HepG2 (cell line): ENCODE data around the gene ST6GALNAC6. TPM values are rescaled to one million over a fixed set of nuclear protein-coding genes. Genes with fewer than 3 reads are reported as not detected.
A peak's percentile ranks its signal among the peaks of the same experiment; 100 is the strongest.

Experiments
- GABPB1 ChIP-seq: IDR thresholded peaks from 2 replicates; pipeline ENCODE4 v1.6.1; 2016; ENCODE audit warnings: mild to moderate bottlenecking, missing genetic modification reagents, moderate library complexity, missing compliant biosample characterization
- GATAD2A ChIP-seq: IDR thresholded peaks from 2 replicates; pipeline ENCODE4 v1.6.1; 2016
- HNF4A ChIP-seq: sonication (generic); formaldehyde crosslinking; IDR thresholded peaks from 2 replicates; pipeline ENCODE4 v1.4.0; 2020; ENCODE audit warnings: missing genetic modification reagents
- RAD21 ChIP-seq: fragments of 450-650 bp; formaldehyde crosslinking; IDR thresholded peaks from 2 replicates; pipeline ENCODE4 v1.5.0; 2020; ENCODE audit warnings: mild to moderate bottlenecking
- STAG1 ChIP-seq: sonication (generic); formaldehyde crosslinking; IDR thresholded peaks from 2 replicates; pipeline ENCODE4 v1.4.0; 2020; ENCODE audit warnings: missing genetic modification reagents
- ZNF263 ChIP-seq: sonication (generic); formaldehyde crosslinking; IDR thresholded peaks from 2 replicates; pipeline ENCODE4 v1.4.0; 2020; ENCODE audit warnings: missing genetic modification reagents
- polyA plus RNA-seq, 8 experiments: library from polyadenylated mRNA; depleted of rRNA in 3 of 8; stranded (reverse) in 7 of 8; unstranded in 1 of 8; fragments of >200 nt; fragmentation: Illumina TruSeq in 4 of 8; extraction: Trizol in 4 of 8; gene quantifications; 2 replicates each; pipeline versions ENCODE4 v1.2.1 to v1.2.3, GENCODE V29; 2011 to 2016; ENCODE audit warnings: low read depth in 4 of 8, missing spikeins in 1 of 8, mixed read lengths in 1 of 8; ENCODE audit not compliant: insufficient read depth in 1 of 8
- total RNA-seq, 5 experiments: library from RNA; depleted of rRNA; stranded (reverse); fragments of >200 nt; fragmentation: Illumina TruSeq; extraction: Trizol; gene quantifications; 2 replicates each; pipeline ENCODE4 v1.2.3, GENCODE V29; 2016; ENCODE audit warnings: low read depth in 1 of 5
- TF ChIP-seq, protein P1 (sequence below): sonication (generic); formaldehyde crosslinking; IDR thresholded peaks from 2 replicates; pipeline ENCODE4 v1.9.0; 2022; ENCODE audit warnings: low read depth, missing genetic modification reagents
- TF ChIP-seq, protein P2 (sequence below), 2 experiments: fragments of 450-650 bp in 1 of 2; sonication (generic) in 1 of 2; formaldehyde crosslinking in 1 of 2; IDR thresholded peaks; 2 replicates each; pipeline versions ENCODE4 v1.6.1 to v1.8.0; 2016 to 2022; ENCODE audit warnings: antibody characterized with exemption in 1 of 2, mild to moderate bottlenecking in 1 of 2, missing genetic modification reagents in 1 of 2
- TF ChIP-seq, protein P3 (sequence below): sonication (generic); formaldehyde crosslinking; IDR thresholded peaks from 2 replicates; pipeline ENCODE4 v1.5.0; 2020; ENCODE audit warnings: mild to moderate bottlenecking, missing genetic modification reagents
- TF ChIP-seq, protein P4 (sequence below), 2 experiments: sonication (generic) in 1 of 2; formaldehyde crosslinking in 1 of 2; IDR thresholded peaks; 2 replicates each; pipeline versions ENCODE4 v1.4.0 to v1.6.1; 2018 to 2020; ENCODE audit warnings: missing genetic modification reagents in 2 of 2, borderline replicate concordance in 1 of 2, low read depth in 1 of 2, mild to moderate bottlenecking in 1 of 2, missing biosample characterization in 1 of 2

ST6GALNAC6 gene
- total and polyA plus RNA-seq, 2 of the 13 experiments (the other 11 are each of a cell fraction or from before 2014, with no cell fraction given): 18.5 to 65.4 TPM

DNA sequence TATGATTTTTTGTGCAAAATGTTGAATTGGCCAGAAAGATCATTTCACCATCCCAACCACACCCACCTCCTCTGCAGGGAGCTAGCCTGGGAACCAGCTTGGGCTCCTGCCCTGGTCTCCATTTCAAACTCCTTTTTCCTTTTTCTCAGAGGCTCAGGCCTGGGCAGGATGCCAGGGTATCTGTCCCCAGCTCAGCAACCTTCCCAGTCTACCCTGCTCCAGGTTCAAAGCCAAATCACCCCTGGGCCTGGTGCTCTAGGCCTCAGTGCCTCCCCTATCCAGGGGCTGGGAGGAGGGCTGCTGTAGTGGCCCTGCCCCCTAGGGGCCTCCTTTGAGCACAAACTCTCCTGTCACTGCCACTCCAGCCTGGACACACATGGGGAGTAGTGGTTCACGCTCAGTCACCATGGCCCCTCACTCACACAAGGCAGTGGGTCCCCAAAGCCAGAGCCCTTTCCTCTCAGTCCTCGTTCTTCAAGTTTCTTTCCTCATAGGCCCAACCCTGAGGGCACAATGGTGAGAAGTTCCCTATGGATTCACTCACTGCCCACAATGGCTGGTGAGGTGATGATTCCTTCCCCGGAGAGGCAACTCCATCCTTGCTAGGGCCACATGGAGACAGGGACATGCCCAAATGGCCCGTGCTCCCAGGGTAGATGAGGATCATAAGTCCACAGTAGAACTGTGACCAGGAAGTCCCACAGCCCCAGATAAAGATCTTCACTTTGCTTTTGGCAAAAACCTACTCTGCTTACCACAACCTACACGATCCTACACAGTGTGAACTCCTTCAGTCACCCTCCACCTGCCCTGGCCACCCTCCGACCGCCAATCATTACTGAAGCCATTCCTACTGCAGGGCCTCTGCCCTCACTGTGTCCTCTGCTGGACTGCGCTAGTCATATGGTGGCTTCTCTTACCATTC lies 19.0 kb upstream of the ST6GALNAC6 start (continued):
- TF ChIP-seq, protein P1, sequence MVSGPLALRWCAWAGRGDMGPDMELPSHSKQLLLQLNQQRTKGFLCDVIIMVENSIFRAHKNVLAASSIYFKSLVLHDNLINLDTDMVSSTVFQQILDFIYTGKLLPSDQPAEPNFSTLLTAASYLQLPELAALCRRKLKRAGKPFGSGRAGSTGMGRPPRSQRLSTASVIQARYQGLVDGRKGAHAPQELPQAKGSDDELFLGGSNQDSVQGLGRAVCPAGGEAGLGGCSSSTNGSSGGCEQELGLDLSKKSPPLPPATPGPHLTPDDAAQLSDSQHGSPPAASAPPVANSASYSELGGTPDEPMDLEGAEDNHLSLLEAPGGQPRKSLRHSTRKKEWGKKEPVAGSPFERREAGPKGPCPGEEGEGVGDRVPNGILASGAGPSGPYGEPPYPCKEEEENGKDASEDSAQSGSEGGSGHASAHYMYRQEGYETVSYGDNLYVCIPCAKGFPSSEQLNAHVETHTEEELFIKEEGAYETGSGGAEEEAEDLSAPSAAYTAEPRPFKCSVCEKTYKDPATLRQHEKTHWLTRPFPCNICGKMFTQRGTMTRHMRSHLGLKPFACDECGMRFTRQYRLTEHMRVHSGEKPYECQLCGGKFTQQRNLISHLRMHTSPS (CRISPR knock-in tag): 0 out of 2 replicates have a peak, but pooled peaks have one; percentile 27
- TF ChIP-seq, protein P2, sequence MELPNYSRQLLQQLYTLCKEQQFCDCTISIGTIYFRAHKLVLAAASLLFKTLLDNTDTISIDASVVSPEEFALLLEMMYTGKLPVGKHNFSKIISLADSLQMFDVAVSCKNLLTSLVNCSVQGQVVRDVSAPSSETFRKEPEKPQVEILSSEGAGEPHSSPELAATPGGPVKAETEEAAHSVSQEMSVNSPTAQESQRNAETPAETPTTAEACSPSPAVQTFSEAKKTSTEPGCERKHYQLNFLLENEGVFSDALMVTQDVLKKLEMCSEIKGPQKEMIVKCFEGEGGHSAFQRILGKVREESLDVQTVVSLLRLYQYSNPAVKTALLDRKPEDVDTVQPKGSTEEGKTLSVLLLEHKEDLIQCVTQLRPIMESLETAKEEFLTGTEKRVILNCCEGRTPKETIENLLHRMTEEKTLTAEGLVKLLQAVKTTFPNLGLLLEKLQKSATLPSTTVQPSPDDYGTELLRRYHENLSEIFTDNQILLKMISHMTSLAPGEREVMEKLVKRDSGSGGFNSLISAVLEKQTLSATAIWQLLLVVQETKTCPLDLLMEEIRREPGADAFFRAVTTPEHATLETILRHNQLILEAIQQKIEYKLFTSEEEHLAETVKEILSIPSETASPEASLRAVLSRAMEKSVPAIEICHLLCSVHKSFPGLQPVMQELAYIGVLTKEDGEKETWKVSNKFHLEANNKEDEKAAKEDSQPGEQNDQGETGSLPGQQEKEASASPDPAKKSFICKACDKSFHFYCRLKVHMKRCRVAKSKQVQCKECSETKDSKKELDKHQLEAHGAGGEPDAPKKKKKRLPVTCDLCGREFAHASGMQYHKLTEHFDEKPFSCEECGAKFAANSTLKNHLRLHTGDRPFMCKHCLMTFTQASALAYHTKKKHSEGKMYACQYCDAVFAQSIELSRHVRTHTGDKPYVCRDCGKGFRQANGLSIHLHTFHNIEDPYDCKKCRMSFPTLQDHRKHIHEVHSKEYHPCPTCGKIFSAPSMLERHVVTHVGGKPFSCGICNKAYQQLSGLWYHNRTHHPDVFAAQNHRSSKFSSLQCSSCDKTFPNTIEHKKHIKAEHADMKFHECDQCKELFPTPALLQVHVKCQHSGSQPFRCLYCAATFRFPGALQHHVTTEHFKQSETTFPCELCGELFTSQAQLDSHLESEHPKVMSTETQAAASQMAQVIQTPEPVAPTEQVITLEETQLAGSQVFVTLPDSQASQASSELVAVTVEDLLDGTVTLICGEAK (IDR thresholded peaks at IDR 0.05): no peak
- TF ChIP-seq, protein P2 (CRISPR knock-in tag; IDR thresholded peaks at IDR 0.05): 0 out of 2 replicates have a peak, but pooled peaks have one; percentile 30
- peak; percentile 14; the same call in 1 of the 2 replicates for TF ChIP-seq RAD21 (CRISPR knock-in tag)
- peak; percentile 69 for TF ChIP-seq ZNF263 (CRISPR knock-in tag)
- peak; percentile 60 for TF ChIP-seq STAG1 (CRISPR knock-in tag)
- TF ChIP-seq, protein P3, sequence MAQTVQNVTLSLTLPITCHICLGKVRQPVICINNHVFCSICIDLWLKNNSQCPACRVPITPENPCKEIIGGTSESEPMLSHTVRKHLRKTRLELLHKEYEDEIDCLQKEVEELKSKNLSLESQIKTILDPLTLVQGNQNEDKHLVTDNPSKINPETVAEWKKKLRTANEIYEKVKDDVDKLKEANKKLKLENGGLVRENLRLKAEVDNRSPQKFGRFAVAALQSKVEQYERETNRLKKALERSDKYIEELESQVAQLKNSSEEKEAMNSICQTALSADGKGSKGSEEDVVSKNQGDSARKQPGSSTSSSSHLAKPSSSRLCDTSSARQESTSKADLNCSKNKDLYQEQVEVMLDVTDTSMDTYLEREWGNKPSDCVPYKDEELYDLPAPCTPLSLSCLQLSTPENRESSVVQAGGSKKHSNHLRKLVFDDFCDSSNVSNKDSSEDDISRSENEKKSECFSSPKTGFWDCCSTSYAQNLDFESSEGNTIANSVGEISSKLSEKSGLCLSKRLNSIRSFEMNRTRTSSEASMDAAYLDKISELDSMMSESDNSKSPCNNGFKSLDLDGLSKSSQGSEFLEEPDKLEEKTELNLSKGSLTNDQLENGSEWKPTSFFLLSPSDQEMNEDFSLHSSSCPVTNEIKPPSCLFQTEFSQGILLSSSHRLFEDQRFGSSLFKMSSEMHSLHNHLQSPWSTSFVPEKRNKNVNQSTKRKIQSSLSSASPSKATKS (CRISPR knock-in tag): no peak
- TF ChIP-seq, protein P4, sequence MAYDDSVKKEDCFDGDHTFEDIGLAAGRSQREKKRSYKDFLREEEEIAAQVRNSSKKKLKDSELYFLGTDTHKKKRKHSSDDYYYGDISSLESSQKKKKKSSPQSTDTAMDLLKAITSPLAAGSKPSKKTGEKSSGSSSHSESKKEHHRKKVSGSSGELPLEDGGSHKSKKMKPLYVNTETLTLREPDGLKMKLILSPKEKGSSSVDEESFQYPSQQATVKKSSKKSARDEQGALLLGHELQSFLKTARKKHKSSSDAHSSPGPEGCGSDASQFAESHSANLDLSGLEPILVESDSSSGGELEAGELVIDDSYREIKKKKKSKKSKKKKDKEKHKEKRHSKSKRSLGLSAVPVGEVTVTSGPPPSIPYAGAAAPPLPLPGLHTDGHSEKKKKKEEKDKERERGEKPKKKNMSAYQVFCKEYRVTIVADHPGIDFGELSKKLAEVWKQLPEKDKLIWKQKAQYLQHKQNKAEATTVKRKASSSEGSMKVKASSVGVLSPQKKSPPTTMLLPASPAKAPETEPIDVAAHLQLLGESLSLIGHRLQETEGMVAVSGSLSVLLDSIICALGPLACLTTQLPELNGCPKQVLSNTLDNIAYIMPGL (CRISPR knock-in tag; IDR thresholded peaks at IDR 0.05; ENCODE audit: borderline replicate concordance in 1 of 2, low read depth in 1 of 2): peak; percentile 40 to 41; a peak in 1 of 4 replicates
- TF ChIP-seq GATAD2A (CRISPR knock-in tag): 0 out of 2 replicates have a peak, but pooled peaks have one; percentile 19
- TF ChIP-seq HNF4A (CRISPR knock-in tag): no peak
- TF ChIP-seq GABPB1 (CRISPR knock-in tag): peak; percentile 11; the same call in 1 of the 2 replicates
